HepG2 (cell line): ENCODE measurements around the gene CLIC1. TPM values are rescaled to one million over a fixed set of nuclear protein-coding genes. Genes with fewer than 3 reads are reported as not detected.

ENCODE experiments used
- CENPX ChIP-seq: sonication (generic); formaldehyde crosslinking; IDR thresholded peaks from 2 replicates; pipeline ENCODE4 v1.9.0; 2021; ENCODE audit warnings: mild to moderate bottlenecking, missing genetic modification reagents, moderate library complexity
- CREBL2 ChIP-seq: sonication (generic); formaldehyde crosslinking; IDR thresholded peaks from 2 replicates; pipeline ENCODE4 v1.8.1; 2023; ENCODE audit warnings: missing genetic modification reagents, mild to moderate bottlenecking, borderline replicate concordance
- FOXK2 ChIP-seq: fragments of 450-650 bp; IDR thresholded peaks from 2 replicates; pipeline ENCODE4 v1.6.1; 2016
- HMGXB4 ChIP-seq, 2 experiments: sonication (generic) in 1 of 2; formaldehyde crosslinking in 1 of 2; IDR thresholded peaks; 2 replicates each; pipeline versions ENCODE4 v1.4.0 to v1.6.1; 2018 to 2020; ENCODE audit warnings: missing genetic modification reagents in 2 of 2, borderline replicate concordance in 1 of 2, low read depth in 1 of 2, mild to moderate bottlenecking in 1 of 2, missing biosample characterization in 1 of 2
- KLF11 ChIP-seq: IDR thresholded peaks from 2 replicates; pipeline ENCODE4 v1.6.1; 2016; ENCODE audit warnings: missing compliant biosample characterization
- MAX ChIP-seq: IDR thresholded peaks from 2 replicates; pipeline ENCODE4 v1.6.1; 2012; ENCODE audit warnings: inconsistent platforms
- PHF5A ChIP-seq: IDR thresholded peaks from one replicate; pipeline ENCODE4 v1.6.1; 2018; ENCODE audit warnings: low read depth, missing genetic modification reagents; ENCODE audit not compliant: unreplicated experiment
- RFXANK ChIP-seq: IDR thresholded peaks from 2 replicates; pipeline ENCODE4 v1.6.1; 2016
- RXRB ChIP-seq: IDR thresholded peaks from 2 replicates; pipeline ENCODE4 v1.6.1; 2016; ENCODE audit warnings: borderline replicate concordance, missing genetic modification reagents, missing compliant biosample characterization
- SALL1 ChIP-seq: sonication (generic); formaldehyde crosslinking; IDR thresholded peaks from 2 replicates; pipeline ENCODE4 v1.8.0; 2022; ENCODE audit warnings: mild to moderate bottlenecking, missing genetic modification reagents
- SMC3 ChIP-seq: IDR thresholded peaks from 2 replicates; pipeline ENCODE4 v1.6.1; 2011; ENCODE audit warnings: low read length, improper control_type of control experiment
- STAG1 ChIP-seq: sonication (generic); formaldehyde crosslinking; IDR thresholded peaks from 2 replicates; pipeline ENCODE4 v1.4.0; 2020; ENCODE audit warnings: missing genetic modification reagents
- TEAD2 ChIP-seq: sonication (generic); formaldehyde crosslinking; IDR thresholded peaks from 2 replicates; pipeline ENCODE4 v1.9.0; 2021; ENCODE audit warnings: missing genetic modification reagents
- TFDP1 ChIP-seq: IDR thresholded peaks from 2 replicates; pipeline ENCODE4 v1.6.1; 2016; ENCODE audit warnings: missing compliant biosample characterization, missing genetic modification reagents, borderline replicate concordance
- ZNF609 ChIP-seq: sonication (generic); formaldehyde crosslinking; IDR thresholded peaks from 2 replicates; pipeline ENCODE4 v1.4.0; 2020; ENCODE audit warnings: mild to moderate bottlenecking, missing genetic modification reagents, borderline replicate concordance
- ZNF839 ChIP-seq: sonication (generic); formaldehyde crosslinking; IDR thresholded peaks from 2 replicates; pipeline ENCODE4 v1.4.0; 2020; ENCODE audit warnings: missing genetic modification reagents, mild to moderate bottlenecking, borderline replicate concordance
- ZNF850 ChIP-seq: sonication (generic); formaldehyde crosslinking; conservative IDR thresholded peaks from 2 replicates; pipeline ENCODE4 v1.9.0; 2021; ENCODE audit warnings: mild to moderate bottlenecking, missing genetic modification reagents
- ZNF878 ChIP-seq: sonication (generic); formaldehyde crosslinking; IDR thresholded peaks from 2 replicates; pipeline ENCODE4 v1.8.1; 2023; ENCODE audit warnings: mild to moderate bottlenecking, missing genetic modification reagents, moderate library complexity
- ZSCAN25 ChIP-seq: sonication (generic); formaldehyde crosslinking; IDR thresholded peaks from 2 replicates; pipeline ENCODE4 v1.8.0; 2022; ENCODE audit warnings: mild to moderate bottlenecking, missing genetic modification reagents
- polyA plus RNA-seq, 8 experiments: library from polyadenylated mRNA; depleted of rRNA in 3 of 8; stranded (reverse) in 7 of 8; unstranded in 1 of 8; fragments of >200 nt; fragmentation: Illumina TruSeq in 4 of 8; extraction: Trizol in 4 of 8; gene quantifications; 2 replicates each; pipeline versions ENCODE4 v1.2.1 to v1.2.3, GENCODE V29; 2011 to 2016; ENCODE audit warnings: low read depth in 4 of 8, missing spikeins in 1 of 8, mixed read lengths in 1 of 8; ENCODE audit not compliant: insufficient read depth in 1 of 8
- total RNA-seq, 5 experiments: library from RNA; depleted of rRNA; stranded (reverse); fragments of >200 nt; fragmentation: Illumina TruSeq; extraction: Trizol; gene quantifications; 2 replicates each; pipeline ENCODE4 v1.2.3, GENCODE V29; 2016; ENCODE audit warnings: low read depth in 1 of 5

Gene CLIC1
- total and polyA plus RNA-seq, 2 of the 13 experiments (the other 11 are each of a cell fraction or from before 2014, with no cell fraction given), result 602 to 891 TPM

GRCh38 chr6:31763619-31763940 is 27.2 kb upstream of the CLIC1 start (continued):
- TF ChIP-seq CENPX (CRISPR knock-in tag) (no peak), ZNF609 (CRISPR knock-in tag) (no peak), ZNF878 (CRISPR knock-in tag) (no peak), SMC3 (peak; percentile 49; the same call in 1 of the 2 replicates), RFXANK (no peak), CREBL2 (CRISPR knock-in tag) (no peak; the same call in 1 of the 2 replicates), TEAD2 (CRISPR knock-in tag) (no peak), ZSCAN25 (CRISPR knock-in tag) (no peak), MAX (no peak), STAG1 (CRISPR knock-in tag) (peak; percentile 69), SALL1 (CRISPR knock-in tag) (no peak), ZNF839 (CRISPR knock-in tag) (no peak), FOXK2 (0 out of 2 replicates have a peak, but pooled peaks have one; percentile 19), KLF11 (CRISPR knock-in tag) (no peak), PHF5A (CRISPR knock-in tag) (no peak), RXRB (peak; percentile 41; the same call in 1 of the 2 replicates), TFDP1 (CRISPR knock-in tag) (no peak), ZNF850 (CRISPR knock-in tag) (no peak), HMGXB4 (CRISPR knock-in tag; IDR thresholded peaks at IDR 0.05; ENCODE audit: borderline replicate concordance in 1 of 2, low read depth in 1 of 2) (0 out of 4 replicates have a peak, but pooled peaks of 1 of the 2 experiments have one; percentile 39)
